Measurements from ENCODE around the gene C3orf85. TPM values are rescaled to one million over a fixed set of nuclear protein-coding genes. Genes with fewer than 3 reads are reported as not detected.

Gene C3orf85
- total and polyA plus RNA-seq, 7 donors, result 5.1 to 36.5 (median 18.6) TPM; not detected in 4

- Histone ChIP-seq H3K27ac (no peak overlapping the region), H3K36me3 (no peaks in the 10 kb centered on the region), H3K4me1 (no peaks in the 10 kb centered on the region), H3K9me3 (no peaks in the 10 kb centered on the region), H3K4me3 (no peak overlapping the region), H3K27me3 (no peaks in the 10 kb centered on the region)
- DNase-seq, result no peak
- no peak for TF ChIP-seq CTCF (IDR thresholded peaks at IDR 0.05)
- intact Hi-C loops (cut with DNase I), result no loop called here
- WGBS, 2 donors, result 89 to 92% methylated on average over 4 of the region's 4 CpGs
These were observed 29.4 kb downstream of the C3orf85 start for GRCh38 chr3:109165905-109166304.

- no peak overlapping the region for H3K4me3 ChIP-seq
- no peak for DNase-seq
- no peaks in the 10 kb centered on the region for H3K27me3 ChIP-seq
- 91 to 97% methylated on average over 3 of the region's 3 CpGs for WGBS, 2 donors
- no peaks in the 10 kb centered on the region for H3K4me1 ChIP-seq
- TF ChIP-seq POLR2AphosphoS5 (IDR thresholded peaks at IDR 0.05) (no peak), EP300 (IDR thresholded peaks at IDR 0.05) (no peak), POLR2A (IDR thresholded peaks at IDR 0.05) (no peak), CTCF (IDR thresholded peaks at IDR 0.05) (no peak)
- no peaks in the 10 kb centered on the region for H3K9me3 ChIP-seq
- H3K27ac ChIP-seq, result no peak overlapping the region
- H3K36me3 ChIP-seq, result no peaks in the 10 kb centered on the region
- intact Hi-C loops (cut with DNase I), result no loop called here
These were observed 35.0 kb downstream of the C3orf85 start for GRCh38 chr3:109171479-109171878.

DNA sequence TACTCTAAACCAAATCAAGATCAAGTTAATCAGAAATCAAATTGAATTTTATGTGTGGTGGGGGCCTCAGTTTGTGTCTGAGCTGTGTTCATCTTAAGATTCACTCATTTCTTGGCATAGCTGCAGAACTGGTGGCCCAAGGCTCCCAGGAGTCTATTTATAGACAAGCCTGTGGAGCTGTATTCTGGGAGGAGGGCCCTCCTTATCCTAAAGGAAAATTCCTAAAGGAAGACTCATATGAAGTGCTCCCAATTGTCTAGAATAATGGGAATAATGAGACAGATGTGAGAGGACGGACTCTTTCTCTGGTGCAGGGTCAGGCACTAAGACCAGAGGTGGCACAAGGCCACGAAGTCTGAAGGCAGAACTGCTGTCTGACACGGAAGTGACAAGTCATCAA, 38.9 kb downstream of the C3orf85 start:
- no peaks in the 10 kb centered on the region for H3K9me3 ChIP-seq
- DNase-seq, result no peak
- intact Hi-C loops (cut with DNase I), result no loop called here
- no peak overlapping the region for H3K4me3 ChIP-seq
- TF ChIP-seq CTCF (IDR thresholded peaks at IDR 0.05) (no peak), POLR2A (IDR thresholded peaks at IDR 0.05) (no peak), EP300 (IDR thresholded peaks at IDR 0.05) (no peak), POLR2AphosphoS5 (IDR thresholded peaks at IDR 0.05) (no peak)
- WGBS, 2 donors, result 74 to 93% methylated on average over 3 of the region's 3 CpGs
- H3K27ac ChIP-seq, result no peak overlapping the region
- H3K27me3 ChIP-seq, result no peaks in the 10 kb centered on the region
- H3K4me1 ChIP-seq, result no peaks in the 10 kb centered on the region
- no peaks in the 10 kb centered on the region for H3K36me3 ChIP-seq

- no peak for DNase-seq
- TF ChIP-seq CTCF (IDR thresholded peaks at IDR 0.05), result no peak
- TF ChIP-seq POLR2A (IDR thresholded peaks at IDR 0.05), result no peak
- TF ChIP-seq EP300 (IDR thresholded peaks at IDR 0.05), result no peak
- TF ChIP-seq POLR2AphosphoS5 (IDR thresholded peaks at IDR 0.05), result no peak
- Histone ChIP-seq H3K36me3 (no peaks in the 10 kb centered on the region), H3K4me1 (no peaks in the 10 kb centered on the region), H3K27ac (no peak overlapping the region), H3K4me3 (no peak overlapping the region), H3K27me3 (no peaks in the 10 kb centered on the region), H3K9me3 (no peaks in the 10 kb centered on the region)
- 93 to 94% methylated on average over 4 of the region's 4 CpGs for WGBS, 2 donors
- intact Hi-C loops (cut with DNase I), result no loop called here
These were observed 40.2 kb downstream of the C3orf85 start for GRCh38 chr3:109176726-109177125.

DNA sequence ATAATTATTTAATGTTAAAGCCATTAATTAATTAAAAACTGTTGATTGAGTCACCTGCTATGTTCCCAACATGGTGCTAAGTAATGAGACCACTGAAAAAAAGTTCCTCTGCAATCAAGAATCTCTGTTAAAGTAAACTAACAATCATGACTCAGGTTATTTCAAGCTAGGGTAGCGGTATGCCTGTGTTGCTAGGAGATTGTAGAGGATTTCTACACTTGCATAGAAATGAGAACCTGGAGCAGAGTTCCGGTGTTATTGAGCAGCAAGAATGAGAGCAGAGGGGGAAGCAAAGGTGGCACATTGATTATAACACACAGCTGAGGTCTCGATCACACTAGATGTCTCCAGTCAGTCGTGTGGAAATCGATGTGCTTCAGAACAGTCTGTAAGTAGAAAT, 41.4 kb downstream of the C3orf85 start:
- no peaks in the 10 kb centered on the region for H3K36me3 ChIP-seq
- intact Hi-C loops (cut with DNase I), result no loop called here

More for the DNA sequence above, 41.4 kb downstream of the C3orf85 start:
- Histone ChIP-seq H3K27me3 (no peaks in the 10 kb centered on the region), H3K9me3 (no peaks in the 10 kb centered on the region), H3K4me1 (no peaks in the 10 kb centered on the region), H3K4me3 (no peak overlapping the region), H3K27ac (no peak overlapping the region)
- DNase-seq, result no peak
- WGBS, 2 donors, result 93 to 94% methylated on average over 5 of the region's 5 CpGs
- TF ChIP-seq CTCF (IDR thresholded peaks at IDR 0.05), result no peak
- TF ChIP-seq POLR2AphosphoS5 (IDR thresholded peaks at IDR 0.05), result no peak
- no peak for TF ChIP-seq POLR2A (IDR thresholded peaks at IDR 0.05)
- no peak for TF ChIP-seq EP300 (IDR thresholded peaks at IDR 0.05)

Data from sigmoid colon (tissue), 7 donors.